GM19397 (cell line): ENCODE measurements around the gene KLHL30.

Source experiments
- ATAC-seq: cut with Tn5 transposase; IDR thresholded peaks from one replicate; pipeline ENCODE4 v1.9.1; 2021; ENCODE audit warnings: mild to moderate bottlenecking, moderate library complexity; ENCODE audit not compliant: unreplicated experiment

KLHL30 gene

GRCh38 chr2:238130111-238130695, 8.3 kb upstream of the KLHL30 start:
- no peak for ATAC-seq

- no peak for ATAC-seq
Observed at GRCh38 chr2:238130696-238131628, 7.5 kb upstream of the KLHL30 start.

GRCh38 chr2:238131761-238132462, 6.6 kb upstream of the KLHL30 start:
- ATAC-seq = no peak

- no peak for ATAC-seq
Observed at GRCh38 chr2:238132463-238133450, 5.7 kb upstream of the KLHL30 start.

GRCh38 chr2:238133499-238134392, 4.7 kb upstream of the KLHL30 start:
- no peak for ATAC-seq

GRCh38 chr2:238134393-238134785, 4.1 kb upstream of the KLHL30 start:
- ATAC-seq = no peak

- ATAC-seq = no peak
Observed at GRCh38 chr2:238135601-238136150, 2.8 kb upstream of the KLHL30 start.

GRCh38 chr2:238136820-238137537, 1.5 kb upstream of the KLHL30 start:
- no peak for ATAC-seq

- ATAC-seq = no peak
Observed at GRCh38 chr2:238137885-238138284, 583 bp upstream of the KLHL30 start.

- no peak for ATAC-seq
Observed at GRCh38 chr2:238139196-238140039, 950 bp downstream of the KLHL30 start.

GRCh38 chr2:238140040-238140439, 1.6 kb downstream of the KLHL30 start:
- ATAC-seq = no peak

- ATAC-seq = no peak
Observed at GRCh38 chr2:238140721-238141540, 2.5 kb downstream of the KLHL30 start.

- ATAC-seq = no peak
Observed at GRCh38 chr2:238141541-238142318, 3.3 kb downstream of the KLHL30 start.

- no peak for ATAC-seq
Observed at GRCh38 chr2:238142382-238143205, 4.1 kb downstream of the KLHL30 start.
